ENCODE results near the gene TMEM219. TPM values are rescaled to one million over a fixed set of nuclear protein-coding genes. Genes with fewer than 3 reads are reported as not detected.

The TMEM219 gene
- total RNA-seq, 2 donors from 2014 or later: 149 to 174 TPM

GRCh38 chr16:29996766-29997250, 34.9 kb downstream of the TMEM219 start:
- H3K4me1 ChIP-seq: peaks cover 4% of the 10 kb centered on the region
- H3K36me3 ChIP-seq: no peaks in the 10 kb centered on the region
- H3K27ac ChIP-seq: peak overlapping the region; percentile 94
- H3K27me3 ChIP-seq: no peaks in the 10 kb centered on the region
- intact Hi-C loops (cut with DNase I): no loop called here
- peak overlapping the region; percentile 78 for H3K4me3 ChIP-seq
- TF ChIP-seq CTCF (IDR thresholded peaks at IDR 0.05): no peak
- no peak for DNase-seq
- H3K9ac ChIP-seq (ENCODE audit: low read depth in 2 of 2, low read length in 2 of 2): peak overlapping the region; percentile 52 to 95
- no peaks in the 10 kb centered on the region for H3K9me3 ChIP-seq

GRCh38 chr16:29999605-30000004, 37.7 kb downstream of the TMEM219 start:
- Histone ChIP-seq H3K27me3 (no peaks in the 10 kb centered on the region), H3K36me3 (no peaks in the 10 kb centered on the region), H3K4me1 (peaks cover 4% of the 10 kb centered on the region), H3K4me3 (no peak overlapping the region), H3K27ac (no peak overlapping the region), H3K9ac (ENCODE audit: low read depth in 2 of 2, low read length in 2 of 2) (no peak overlapping the region), H3K9me3 (no peaks in the 10 kb centered on the region)
- no peak for TF ChIP-seq CTCF (IDR thresholded peaks at IDR 0.05)
- no peak for DNase-seq
- intact Hi-C loops (cut with DNase I): no loop called here

- no peak for TF ChIP-seq CTCF (IDR thresholded peaks at IDR 0.05)
- intact Hi-C loops (cut with DNase I): no loop called here
- peaks cover 4% of the 10 kb centered on the region for H3K4me1 ChIP-seq
- no peak for DNase-seq
- no peak overlapping the region for H3K4me3 ChIP-seq
- H3K9ac ChIP-seq (ENCODE audit: low read depth in 2 of 2, low read length in 2 of 2): no peak overlapping the region
- no peaks in the 10 kb centered on the region for H3K27me3 ChIP-seq
- no peaks in the 10 kb centered on the region for H3K36me3 ChIP-seq
- no peak overlapping the region for H3K27ac ChIP-seq
- no peaks in the 10 kb centered on the region for H3K9me3 ChIP-seq
These were observed 39.1 kb downstream of the TMEM219 start for GRCh38 chr16:30000735-30001631.

GRCh38 chr16:30002614-30003346, 40.9 kb downstream of the TMEM219 start:
- TF ChIP-seq CTCF (IDR thresholded peaks at IDR 0.05): no peak
- Histone ChIP-seq H3K36me3 (no peaks in the 10 kb centered on the region), H3K4me3 (no peak overlapping the region), H3K27me3 (no peaks in the 10 kb centered on the region), H3K9me3 (no peaks in the 10 kb centered on the region), H3K27ac (no peak overlapping the region), H3K9ac (ENCODE audit: low read depth in 2 of 2, low read length in 2 of 2) (peak overlapping the region in 1 of 2 donors; percentile 12), H3K4me1 (no peaks in the 10 kb centered on the region)
- intact Hi-C loops (cut with DNase I): no loop called here
- DNase-seq: no peak

GRCh38 chr16:30003670-30004423, 42.0 kb downstream of the TMEM219 start:
- Histone ChIP-seq H3K9me3 (no peaks in the 10 kb centered on the region), H3K4me1 (no peaks in the 10 kb centered on the region), H3K36me3 (no peaks in the 10 kb centered on the region), H3K4me3 (no peak overlapping the region), H3K27me3 (no peaks in the 10 kb centered on the region), H3K27ac (no peak overlapping the region), H3K9ac (ENCODE audit: low read depth in 2 of 2, low read length in 2 of 2) (no peak overlapping the region)
- TF ChIP-seq CTCF (IDR thresholded peaks at IDR 0.05): no peak
- intact Hi-C loops (cut with DNase I): no loop called here
- DNase-seq: no peak
